ENCODE results near the gene SIGLEC14.
"Not testable (repeated sequence)": the region's sequence is repeated elsewhere in the genome, so short reads cannot be mapped to it uniquely, and the experiment has no call there.

Gene SIGLEC14

GRCh38 chr19:51640386-51640785 is 6.2 kb downstream of the SIGLEC14 start:
- TF ChIP-seq EZH2 (IDR thresholded peaks at IDR 0.05) = no peak
- no peak for TF ChIP-seq POLR2AphosphoS5 (IDR thresholded peaks at IDR 0.05; ENCODE audit: borderline replicate concordance, low read depth, low read length)
- no peak for TF ChIP-seq FOXP2 (optimal IDR thresholded peaks at IDR 0.05; ENCODE audit: control extremely low read depth, extremely low read length, insufficient read depth)
- no peak for DNase-seq (ENCODE audit: low read depth, low spot score)
- Histone ChIP-seq H3K9ac (ENCODE audit: insufficient read length) (no peak overlapping the region), H3K27ac (no peak overlapping the region), H3K36me3 (ENCODE audit: insufficient read depth, low read length) (no peaks in the 10 kb centered on the region), H3K4me3 (no peak overlapping the region), H3K9me3 (ENCODE audit: low read depth, low read length) (no peaks in the 10 kb centered on the region)

- DNase-seq (ENCODE audit: low read depth, low spot score) = no peak
- Histone ChIP-seq H3K9me3 (ENCODE audit: low read depth, low read length) (no peaks in the 10 kb centered on the region), H3K9ac (ENCODE audit: insufficient read length) (no peak overlapping the region), H3K36me3 (ENCODE audit: insufficient read depth, low read length) (no peaks in the 10 kb centered on the region), H3K4me3 (no peak overlapping the region), H3K27ac (no peak overlapping the region)
- TF ChIP-seq FOXP2 (optimal IDR thresholded peaks at IDR 0.05; ENCODE audit: control extremely low read depth, extremely low read length, insufficient read depth) (no peak), POLR2AphosphoS5 (IDR thresholded peaks at IDR 0.05; ENCODE audit: borderline replicate concordance, low read depth, low read length) (no peak), EZH2 (IDR thresholded peaks at IDR 0.05) (no peak)
Observed at GRCh38 chr19:51639916-51640315, 6.7 kb downstream of the SIGLEC14 start.

GRCh38 chr19:51637362-51637978 is 9.2 kb downstream of the SIGLEC14 start:
- DNase-seq (ENCODE audit: low read depth, low spot score) = no peak
- no peak overlapping the region for H3K9ac ChIP-seq (ENCODE audit: insufficient read length)
- TF ChIP-seq FOXP2 (optimal IDR thresholded peaks at IDR 0.05; ENCODE audit: control extremely low read depth, extremely low read length, insufficient read depth) = no peak
- no peak for TF ChIP-seq EZH2 (IDR thresholded peaks at IDR 0.05)
- no peak for TF ChIP-seq POLR2AphosphoS5 (IDR thresholded peaks at IDR 0.05; ENCODE audit: borderline replicate concordance, low read depth, low read length)
- no peaks in the 10 kb centered on the region for H3K36me3 ChIP-seq (ENCODE audit: insufficient read depth, low read length)
- H3K9me3 ChIP-seq (ENCODE audit: low read depth, low read length) = no peaks in the 10 kb centered on the region
- no peak overlapping the region for H3K4me3 ChIP-seq
- no peak overlapping the region for H3K27ac ChIP-seq

GRCh38 chr19:51632126-51632525 is 14.5 kb downstream of the SIGLEC14 start:
- Histone ChIP-seq H3K9me3 (ENCODE audit: low read depth, low read length) (no peaks in the 10 kb centered on the region), H3K36me3 (ENCODE audit: insufficient read depth, low read length) (no peaks in the 10 kb centered on the region), H3K27ac (no peak overlapping the region), H3K4me3 (no peak overlapping the region), H3K9ac (ENCODE audit: insufficient read length) (no peak overlapping the region)
- TF ChIP-seq EZH2 (IDR thresholded peaks at IDR 0.05) = no peak
- no peak for TF ChIP-seq POLR2AphosphoS5 (IDR thresholded peaks at IDR 0.05; ENCODE audit: borderline replicate concordance, low read depth, low read length)
- no peak for TF ChIP-seq FOXP2 (optimal IDR thresholded peaks at IDR 0.05; ENCODE audit: control extremely low read depth, extremely low read length, insufficient read depth)
- DNase-seq (ENCODE audit: low read depth, low spot score) = no peak

GRCh38 chr19:51630315-51630714 is 16.3 kb downstream of the SIGLEC14 start, which contains the start of gene SIGLEC5:
TSS of gene SIGLEC5 (minus strand) at chr19:51630401. CDS start at chr19:51630335, 66 bp downstream.
- DNase-seq (ENCODE audit: low read depth, low spot score); H3K9ac ChIP-seq (ENCODE audit: insufficient read length); H3K27ac ChIP-seq; H3K9me3 ChIP-seq (ENCODE audit: low read depth, low read length); H3K36me3 ChIP-seq (ENCODE audit: insufficient read depth, low read length); H3K4me3 ChIP-seq: not testable (repeated sequence)

GRCh38 chr19:51628153-51628939 is 18.3 kb downstream of the SIGLEC14 start:
- no peak overlapping the region for H3K4me3 ChIP-seq
- DNase-seq (ENCODE audit: low read depth, low spot score) = no peak
- TF ChIP-seq EZH2 (IDR thresholded peaks at IDR 0.05) (no peak), POLR2AphosphoS5 (IDR thresholded peaks at IDR 0.05; ENCODE audit: borderline replicate concordance, low read depth, low read length) (no peak), FOXP2 (optimal IDR thresholded peaks at IDR 0.05; ENCODE audit: control extremely low read depth, extremely low read length, insufficient read depth) (no peak)
- no peaks in the 10 kb centered on the region for H3K9me3 ChIP-seq (ENCODE audit: low read depth, low read length)
- H3K9ac ChIP-seq (ENCODE audit: insufficient read length) = no peak overlapping the region
- H3K36me3 ChIP-seq (ENCODE audit: insufficient read depth, low read length) = no peaks in the 10 kb centered on the region
- no peak overlapping the region for H3K27ac ChIP-seq

GRCh38 chr19:51627491-51628138 is 19.0 kb downstream of the SIGLEC14 start:
- DNase-seq (ENCODE audit: low read depth, low spot score) = no peak
- Histone ChIP-seq H3K9me3 (ENCODE audit: low read depth, low read length) (no peaks in the 10 kb centered on the region), H3K9ac (ENCODE audit: insufficient read length) (no peak overlapping the region), H3K4me3 (no peak overlapping the region), H3K36me3 (ENCODE audit: insufficient read depth, low read length) (no peaks in the 10 kb centered on the region), H3K27ac (no peak overlapping the region)
- no peak for TF ChIP-seq POLR2AphosphoS5 (IDR thresholded peaks at IDR 0.05; ENCODE audit: borderline replicate concordance, low read depth, low read length)
- TF ChIP-seq FOXP2 (optimal IDR thresholded peaks at IDR 0.05; ENCODE audit: control extremely low read depth, extremely low read length, insufficient read depth) = no peak

- TF ChIP-seq FOXP2 (optimal IDR thresholded peaks at IDR 0.05; ENCODE audit: control extremely low read depth, extremely low read length, insufficient read depth) = no peak
- TF ChIP-seq POLR2AphosphoS5 (IDR thresholded peaks at IDR 0.05; ENCODE audit: borderline replicate concordance, low read depth, low read length) = no peak
- no peak for TF ChIP-seq EZH2 (IDR thresholded peaks at IDR 0.05)
- Histone ChIP-seq H3K9me3 (ENCODE audit: low read depth, low read length) (no peaks in the 10 kb centered on the region), H3K4me3 (no peak overlapping the region), H3K27ac (no peak overlapping the region), H3K36me3 (ENCODE audit: insufficient read depth, low read length) (no peaks in the 10 kb centered on the region), H3K9ac (ENCODE audit: insufficient read length) (no peak overlapping the region)
- DNase-seq (ENCODE audit: low read depth, low spot score) = no peak
Observed at GRCh38 chr19:51626675-51627074, 19.9 kb downstream of the SIGLEC14 start.

All from SK-N-MC (cell line).